Activated naive CD8-positive, alpha-beta T cell treated with anti-CD3 and anti-CD28 coated beads for 36 hours (primary cell): Measurements from ENCODE around the gene DACT3. TPM values are rescaled to one million over a fixed set of nuclear protein-coding genes. Genes with fewer than 3 reads are reported as not detected.
A peak's percentile ranks its signal among the peaks of the same experiment; 100 is the strongest.

Experiments used
- DNase-seq: peaks from one replicate; pipeline ENCODE4 v3.0.0; 2021
- H3K27ac Mint-ChIP-seq: one replicate; pipeline ENCODE4 v1.8.0; 2022; ENCODE audit warnings: mild to moderate bottlenecking, moderate library complexity, mixed read lengths
- H3K27me3 Mint-ChIP-seq: one replicate; pipeline ENCODE4 v1.8.0; 2022; ENCODE audit warnings: mild to moderate bottlenecking, mixed read lengths
- H3K36me3 Mint-ChIP-seq: one replicate; pipeline ENCODE4 v1.8.0; 2021; ENCODE audit warnings: mild to moderate bottlenecking, mixed read lengths
- H3K4me1 Mint-ChIP-seq: one replicate; pipeline ENCODE4 v1.8.0; 2021; ENCODE audit warnings: mixed read lengths
- H3K4me3 Mint-ChIP-seq: one replicate; pipeline ENCODE4 v1.8.0; 2022; ENCODE audit warnings: mild to moderate bottlenecking, moderate library complexity, mixed read lengths
- H3K9me3 Mint-ChIP-seq: one replicate; pipeline ENCODE4 v1.8.0; 2022; ENCODE audit warnings: mixed read lengths
- total RNA-seq, 2 experiments: library from RNA; stranded (reverse); gene quantifications; one replicate each; pipeline ENCODE4 v1.2.3, GENCODE V29; 2021

DACT3 gene
- total RNA-seq, 2 experiments from 2014 or later = 3.7 to 3.9 TPM

GRCh38 chr19:46687438-46688145 is 26.6 kb upstream of the DACT3 start:
- no peaks in the 10 kb centered on the region for H3K4me1 Mint-ChIP-seq
- no peaks in the 10 kb centered on the region for H3K27me3 Mint-ChIP-seq
- H3K9me3 Mint-ChIP-seq = no peaks in the 10 kb centered on the region
- no peak overlapping the region for H3K27ac Mint-ChIP-seq
- peaks cover 32% of the 10 kb centered on the region for H3K36me3 Mint-ChIP-seq
- DNase-seq = no peak
- no peak overlapping the region for H3K4me3 Mint-ChIP-seq

- no peak overlapping the region for H3K4me3 Mint-ChIP-seq
- no peaks in the 10 kb centered on the region for H3K27me3 Mint-ChIP-seq
- H3K4me1 Mint-ChIP-seq = no peaks in the 10 kb centered on the region
- no peak overlapping the region for H3K27ac Mint-ChIP-seq
- peaks cover 9% of the 10 kb centered on the region for H3K36me3 Mint-ChIP-seq
- no peak for DNase-seq
- H3K9me3 Mint-ChIP-seq = no peaks in the 10 kb centered on the region
These were observed 24.2 kb upstream of the DACT3 start for GRCh38 chr19:46685189-46685588.

- Mint-ChIP-seq H3K9me3 (no peaks in the 10 kb centered on the region), H3K27me3 (no peaks in the 10 kb centered on the region), H3K27ac (peak overlapping the region; percentile 54), H3K36me3 (peaks cover 39% of the 10 kb centered on the region), H3K4me1 (peaks cover 4% of the 10 kb centered on the region), H3K4me3 (no peak overlapping the region)
- DNase-seq = peak; percentile 71
These were observed 17.2 kb upstream of the DACT3 start for GRCh38 chr19:46678110-46678732.

- H3K36me3 Mint-ChIP-seq = peaks cover 55% of the 10 kb centered on the region
- no peak for DNase-seq
- no peaks in the 10 kb centered on the region for H3K27me3 Mint-ChIP-seq
- H3K27ac Mint-ChIP-seq = no peak overlapping the region
- H3K4me3 Mint-ChIP-seq = no peak overlapping the region
- H3K4me1 Mint-ChIP-seq = peaks cover 2% of the 10 kb centered on the region
- peaks cover 6% of the 10 kb centered on the region for H3K9me3 Mint-ChIP-seq
These were observed 13.6 kb upstream of the DACT3 start for GRCh38 chr19:46674416-46675178.

- DNase-seq = no peak
- no peak overlapping the region for H3K27ac Mint-ChIP-seq
- H3K9me3 Mint-ChIP-seq = peaks cover 6% of the 10 kb centered on the region
- no peaks in the 10 kb centered on the region for H3K4me1 Mint-ChIP-seq
- H3K4me3 Mint-ChIP-seq = no peak overlapping the region
- no peaks in the 10 kb centered on the region for H3K27me3 Mint-ChIP-seq
- H3K36me3 Mint-ChIP-seq = peaks cover 36% of the 10 kb centered on the region
These were observed 9.8 kb upstream of the DACT3 start for GRCh38 chr19:46670813-46671212.

GRCh38 chr19:46668662-46669061 is 7.7 kb upstream of the DACT3 start:
- Mint-ChIP-seq H3K4me3 (no peak overlapping the region), H3K4me1 (no peaks in the 10 kb centered on the region), H3K9me3 (peaks cover 6% of the 10 kb centered on the region), H3K27ac (no peak overlapping the region), H3K27me3 (no peaks in the 10 kb centered on the region), H3K36me3 (peaks cover 24% of the 10 kb centered on the region)
- DNase-seq = no peak

GRCh38 chr19:46665072-46665471 is 4.1 kb upstream of the DACT3 start:
- H3K27me3 Mint-ChIP-seq = peaks cover 3% of the 10 kb centered on the region
- H3K4me1 Mint-ChIP-seq = peaks cover 13% of the 10 kb centered on the region
- H3K9me3 Mint-ChIP-seq = no peaks in the 10 kb centered on the region
- H3K27ac Mint-ChIP-seq = no peak overlapping the region
- H3K36me3 Mint-ChIP-seq = peaks cover under 1% of the 10 kb centered on the region
- H3K4me3 Mint-ChIP-seq = no peak overlapping the region
- no peak for DNase-seq

- Mint-ChIP-seq H3K27ac (peak overlapping the region; percentile 78), H3K4me3 (peak overlapping the region; percentile 71), H3K36me3 (peaks cover under 1% of the 10 kb centered on the region), H3K9me3 (no peaks in the 10 kb centered on the region), H3K4me1 (peaks cover 22% of the 10 kb centered on the region), H3K27me3 (peaks cover 27% of the 10 kb centered on the region)
- peak; percentile 80 for DNase-seq
These were observed 982 bp upstream of the DACT3 start for GRCh38 chr19:46661735-46662592.

GRCh38 chr19:46660551-46661019 is 397 bp downstream of the DACT3 start:
- Mint-ChIP-seq H3K27me3 (peaks cover 31% of the 10 kb centered on the region), H3K9me3 (no peaks in the 10 kb centered on the region), H3K4me3 (peak overlapping the region; percentile 69), H3K36me3 (peaks cover 2% of the 10 kb centered on the region), H3K4me1 (peaks cover 22% of the 10 kb centered on the region), H3K27ac (no peak overlapping the region)
- no peak for DNase-seq

GRCh38 chr19:46660008-46660517 is 919 bp downstream of the DACT3 start:
- Mint-ChIP-seq H3K36me3 (peaks cover 2% of the 10 kb centered on the region), H3K4me1 (peaks cover 22% of the 10 kb centered on the region), H3K27me3 (peaks cover 33% of the 10 kb centered on the region), H3K27ac (no peak overlapping the region), H3K4me3 (peak overlapping the region; percentile 69), H3K9me3 (no peaks in the 10 kb centered on the region)
- DNase-seq = no peak

- Mint-ChIP-seq H3K36me3 (peaks cover 2% of the 10 kb centered on the region), H3K4me1 (peaks cover 22% of the 10 kb centered on the region), H3K27ac (no peak overlapping the region), H3K4me3 (peak overlapping the region; percentile 69), H3K27me3 (peaks cover 37% of the 10 kb centered on the region), H3K9me3 (no peaks in the 10 kb centered on the region)
- DNase-seq = no peak
These were observed 1.6 kb downstream of the DACT3 start for GRCh38 chr19:46659151-46660007.

GRCh38 chr19:46656541-46656940 is 4.4 kb downstream of the DACT3 start:
- Mint-ChIP-seq H3K36me3 (peaks cover 2% of the 10 kb centered on the region), H3K9me3 (no peaks in the 10 kb centered on the region), H3K27me3 (peaks cover 56% of the 10 kb centered on the region), H3K4me3 (no peak overlapping the region), H3K4me1 (peaks cover 11% of the 10 kb centered on the region), H3K27ac (no peak overlapping the region)
- no peak for DNase-seq

GRCh38 chr19:46654621-46655152 is 6.3 kb downstream of the DACT3 start:
- Mint-ChIP-seq H3K4me3 (no peak overlapping the region), H3K9me3 (no peaks in the 10 kb centered on the region), H3K27ac (no peak overlapping the region), H3K4me1 (peaks cover 9% of the 10 kb centered on the region), H3K27me3 (peaks cover 67% of the 10 kb centered on the region), H3K36me3 (peaks cover 6% of the 10 kb centered on the region)
- no peak for DNase-seq
